Epithelial cell of proximal tubule (primary cell): ENCODE measurements around the gene SLC6A6. TPM values are rescaled to one million over a fixed set of nuclear protein-coding genes. Genes with fewer than 3 reads are reported as not detected.

Source experiments
- DNase-seq: peaks from one replicate; pipeline ENCODE4 v3.0.0-alpha.2; 2011; ENCODE audit warnings: low read depth
- H3K4me3 ChIP-seq: 2 replicates; pipeline ENCODE4 v1.5.1; 2011; ENCODE audit warnings: low read depth, mild to moderate bottlenecking, low read length
- CTCF ChIP-seq: conservative IDR thresholded peaks from 2 replicates; pipeline ENCODE4 v1.5.1; 2012; ENCODE audit warnings: low read depth, mild to moderate bottlenecking, low read length
- total RNA-seq: library from RNA; depleted of rRNA; stranded (reverse); fragments of >200 nt; gene quantifications from 2 replicates; pipeline ENCODE4 v1.2.3, GENCODE V29; 2015

SLC6A6 gene
- total RNA-seq, 1 donor from 2014 or later: 27.9 TPM

GRCh38 chr3:14482271-14482721 is 79.9 kb downstream of the SLC6A6 start:
- TF ChIP-seq CTCF: no peak
- no peak for DNase-seq
- H3K4me3 ChIP-seq: no peak overlapping the region

- DNase-seq: no peak
- no peak for TF ChIP-seq CTCF
- H3K4me3 ChIP-seq: no peak overlapping the region
These were observed 80.9 kb downstream of the SLC6A6 start for GRCh38 chr3:14483286-14483685.

DNA sequence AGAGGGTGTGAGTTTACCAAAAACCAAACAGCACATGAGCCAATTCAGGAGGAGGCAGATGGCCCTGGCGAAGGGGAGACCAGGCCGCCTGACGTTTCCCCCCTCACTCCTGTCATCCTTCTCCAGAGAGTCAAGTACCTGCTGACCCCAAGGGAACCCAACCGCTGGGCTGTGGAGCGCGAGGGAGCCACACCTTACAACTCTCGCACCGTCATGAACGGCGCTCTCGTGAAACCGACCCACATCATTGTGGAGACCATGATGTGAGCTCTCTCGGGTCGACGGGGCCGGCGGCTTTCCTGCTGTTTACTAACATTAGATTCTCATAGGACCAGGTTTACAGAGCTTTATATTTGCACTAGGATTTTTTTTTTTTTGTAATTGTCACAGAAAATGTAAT is 82.3 kb downstream of the SLC6A6 start:
- no peak for DNase-seq
- H3K4me3 ChIP-seq: no peak overlapping the region
- no peak for TF ChIP-seq CTCF

DNA sequence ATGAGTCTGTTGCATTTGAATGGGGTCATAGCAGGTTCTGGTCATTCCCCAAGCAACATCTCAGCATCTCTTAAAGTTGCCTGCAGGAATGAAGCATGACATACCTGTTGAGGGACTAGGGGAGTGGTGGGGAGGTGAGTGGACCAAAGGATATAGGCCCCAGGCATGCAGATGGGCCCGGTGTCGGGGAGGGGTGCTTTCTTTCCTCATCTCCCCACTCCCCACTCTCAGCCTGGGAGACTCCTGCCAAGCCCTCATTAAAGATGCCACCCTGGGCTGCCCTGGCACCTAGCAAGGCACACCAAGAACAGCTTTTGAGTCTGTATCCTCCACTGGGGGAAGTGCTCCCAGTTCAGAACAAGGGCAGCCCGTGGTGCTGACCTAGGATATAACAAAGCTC is 83.6 kb downstream of the SLC6A6 start:
- H3K4me3 ChIP-seq: no peak overlapping the region
- TF ChIP-seq CTCF: no peak
- no peak for DNase-seq

- no peak for TF ChIP-seq CTCF
- H3K4me3 ChIP-seq: no peak overlapping the region
- no peak for DNase-seq
These were observed 84.1 kb downstream of the SLC6A6 start for GRCh38 chr3:14486460-14486859.

GRCh38 chr3:14487086-14487485 is 84.7 kb downstream of the SLC6A6 start:
- H3K4me3 ChIP-seq: no peak overlapping the region
- no peak for DNase-seq
- TF ChIP-seq CTCF: no peak

DNA sequence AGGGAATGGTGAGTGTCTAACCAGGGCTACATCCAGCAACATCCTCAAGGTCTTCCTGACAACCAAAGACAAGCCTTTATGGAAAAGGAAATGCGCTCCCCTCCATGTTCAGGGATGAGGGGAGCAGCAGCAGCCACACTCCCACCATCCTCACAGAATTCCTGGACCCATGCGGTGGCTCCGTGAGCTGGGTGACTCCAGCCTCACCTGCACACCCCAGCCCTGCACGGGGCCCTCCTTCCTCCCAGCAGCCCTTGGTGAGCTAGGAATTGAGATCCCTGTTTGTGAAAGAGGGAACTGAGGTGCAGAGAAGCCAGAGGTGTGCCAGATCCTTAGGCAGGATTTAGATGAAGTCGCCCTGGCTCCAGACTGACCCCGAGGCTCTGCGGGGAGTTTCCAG is 85.4 kb downstream of the SLC6A6 start:
- H3K4me3 ChIP-seq: no peak overlapping the region
- TF ChIP-seq CTCF: no peak
- no peak for DNase-seq
